Aorta (tissue), 5 donors: ENCODE results near the gene CYP4Z1. TPM values are rescaled to one million over a fixed set of nuclear protein-coding genes. Genes with fewer than 3 reads are reported as not detected.
"Not testable (repeated sequence)": the region's sequence is repeated elsewhere in the genome, so short reads cannot be mapped to it uniquely, and the experiment has no call there.

Experiments used
- ATAC-seq: fragments of 200-7000 bp; cut with Tn5 transposase; one replicate; pipeline ENCODE4 v1.9.1; 2022; ENCODE audit warnings: moderate library complexity; ENCODE audit not compliant: low FRiP score
- DNase-seq, 2 donors: peaks; one replicate each; pipeline ENCODE4 v3.0.0-alpha.2; 2020
- H3K27ac ChIP-seq, 2 donors: one replicate each; pipeline ENCODE4 v1.5.1; 2013; ENCODE audit warnings: low read length in 2 of 2, mild to moderate bottlenecking in 2 of 2, moderate library complexity in 2 of 2, control low read depth in 1 of 2, inconsistent platforms in 1 of 2, low read depth in 1 of 2
- H3K27me3 ChIP-seq, 2 donors: one replicate each; pipeline ENCODE4 v1.6.1; 2013; ENCODE audit warnings: control low read depth in 1 of 2, low read length in 1 of 2, mild to moderate bottlenecking in 1 of 2, moderate library complexity in 1 of 2; ENCODE audit not compliant: insufficient read depth in 2 of 2, control insufficient read depth in 1 of 2
- H3K36me3 ChIP-seq, 2 donors: one replicate each; pipeline ENCODE4 v1.6.1; 2013; ENCODE audit warnings: control low read depth in 1 of 2, low read length in 1 of 2, mild to moderate bottlenecking in 1 of 2; ENCODE audit not compliant: insufficient read depth in 2 of 2, control insufficient read depth in 1 of 2
- H3K4me1 ChIP-seq, 2 donors: one replicate each; pipeline ENCODE4 v1.6.1; 2013; ENCODE audit warnings: low read length in 2 of 2, control low read depth in 1 of 2, mild to moderate bottlenecking in 1 of 2, moderate library complexity in 1 of 2; ENCODE audit not compliant: insufficient read depth in 2 of 2, control insufficient read depth in 1 of 2
- H3K4me3 ChIP-seq, 2 donors: one replicate each; pipeline ENCODE4 v1.5.1; 2013; ENCODE audit warnings: low read length in 2 of 2, control low read depth in 1 of 2, mild to moderate bottlenecking in 1 of 2
- H3K9me3 ChIP-seq: one replicate; pipeline ENCODE4 v1.6.1; 2013; ENCODE audit warnings: mild to moderate bottlenecking, low read length; ENCODE audit not compliant: control insufficient read depth
- WGBS, 2 donors: extraction: QIAGEN DNeasy Blood & Tissue Kit; methylation state at CpG; one replicate each; pipeline ENCODE4 v1.1.7; 2013; 5-methylcytosine and 5-hydroxymethylcytosine counted together
- intact Hi-C, 2 donors: fragments of 100-400 bp; cut with DNase I; formaldehyde crosslinking; loops; one replicate each; pipeline versions ENCODE4 v1.14.2 to v1.15.0; 2022
- polyA plus RNA-seq, 2 donors: library from polyadenylated mRNA; stranded (reverse); fragments of 200-250 nt; gene quantifications; one replicate each; pipeline ENCODE4 v1.2.3, GENCODE V29; 2013
- total RNA-seq, 2 donors: library from RNA; stranded (reverse); fragmentation: NEBNext Ultra II Directional; extraction: Animal tissue kit (Norgen Biotek cat#: 25700); gene quantifications; one replicate each; pipeline ENCODE4 v1.2.1, GENCODE V29; 2021
- donor health status: healthy with polysubstance abuse.
- donor health status: Bipolar disorder and iron deficiency.
- donor health status: DM: no; HTN: no; CAD: no.
- donor health status: DM: no; HTN: no; CAD: no.
- donor health status: DM: yes; HTN: yes; CAD: no.

Gene CYP4Z1
- total and polyA plus RNA-seq, 4 donors, result 0.15 to 2.2 (median 1.0) TPM; not detected in 1

GRCh38 chr1:47109482-47109881 lies 42.5 kb downstream of the CYP4Z1 start:
- H3K36me3 ChIP-seq, intact Hi-C loops, H3K4me1 ChIP-seq, H3K4me3 ChIP-seq, ATAC-seq, H3K9me3 ChIP-seq, H3K27ac ChIP-seq, DNase-seq, H3K27me3 ChIP-seq: not testable (repeated sequence)

GRCh38 chr1:47113178-47113577 lies 46.1 kb downstream of the CYP4Z1 start:
- no peaks in the 10 kb centered on the region for H3K27me3 ChIP-seq
- H3K4me1 ChIP-seq, result no peaks in the 10 kb centered on the region
- H3K9me3 ChIP-seq, result no peaks in the 10 kb centered on the region
- no peak overlapping the region for H3K4me3 ChIP-seq
- 80 to 87% methylated on average over 4 of the region's 4 CpGs for WGBS, 2 donors
- H3K27ac ChIP-seq, result no peak overlapping the region
- DNase-seq (no peak), ATAC-seq (no peak)
- H3K36me3 ChIP-seq, result no peaks in the 10 kb centered on the region
- intact Hi-C loops, result no loop called here

GRCh38 chr1:47121039-47121438 lies 54.0 kb downstream of the CYP4Z1 start:
- 79 to 90% methylated on average over 1 of the region's 1 CpG for WGBS, 2 donors
- H3K9me3 ChIP-seq, ATAC-seq, H3K27ac ChIP-seq, H3K27me3 ChIP-seq, DNase-seq, H3K4me3 ChIP-seq, intact Hi-C loops, H3K36me3 ChIP-seq, H3K4me1 ChIP-seq: not testable (repeated sequence)

GRCh38 chr1:47124834-47125233 lies 57.8 kb downstream of the CYP4Z1 start:
- H3K4me1 ChIP-seq, H3K4me3 ChIP-seq, H3K36me3 ChIP-seq, H3K9me3 ChIP-seq, DNase-seq, H3K27ac ChIP-seq, ATAC-seq, intact Hi-C loops, H3K27me3 ChIP-seq: not testable (repeated sequence)

GRCh38 chr1:47126997-47127396 lies 60.0 kb downstream of the CYP4Z1 start:
- H3K9me3 ChIP-seq, H3K4me1 ChIP-seq, H3K4me3 ChIP-seq, intact Hi-C loops, H3K27ac ChIP-seq, ATAC-seq, H3K36me3 ChIP-seq, DNase-seq, H3K27me3 ChIP-seq: not testable (repeated sequence)
- 92 to 97% methylated on average over 2 of the region's 2 CpGs for WGBS, 2 donors

- H3K36me3 ChIP-seq, result no peaks in the 10 kb centered on the region
- ATAC-seq, result no peak
- H3K27me3 ChIP-seq, result no peaks in the 10 kb centered on the region
- intact Hi-C loops, result no loop called here
- H3K4me3 ChIP-seq, result no peak overlapping the region
- H3K9me3 ChIP-seq, result no peaks in the 10 kb centered on the region
- DNase-seq, result no peak
- no peaks in the 10 kb centered on the region for H3K4me1 ChIP-seq
- WGBS, 2 donors, result 88 to 92% methylated on average over 1 of the region's 1 CpG
- H3K27ac ChIP-seq, result no peak overlapping the region
Observed at GRCh38 chr1:47128221-47128620, 61.2 kb downstream of the CYP4Z1 start.

- DNase-seq, H3K27me3 ChIP-seq, H3K27ac ChIP-seq, H3K9me3 ChIP-seq, H3K4me3 ChIP-seq, H3K36me3 ChIP-seq, intact Hi-C loops, H3K4me1 ChIP-seq, ATAC-seq: not testable (repeated sequence)
- 26 to 33% methylated on average over 2 of the region's 2 CpGs for WGBS, 2 donors
Observed at GRCh38 chr1:47128854-47129253, 61.8 kb downstream of the CYP4Z1 start.

GRCh38 chr1:47129489-47130230 lies 62.6 kb downstream of the CYP4Z1 start:
- H3K9me3 ChIP-seq, H3K4me1 ChIP-seq, H3K36me3 ChIP-seq, DNase-seq, H3K27me3 ChIP-seq, intact Hi-C loops, ATAC-seq, H3K4me3 ChIP-seq, H3K27ac ChIP-seq: not testable (repeated sequence)
- WGBS, 2 donors, result 77 to 78% methylated on average over 8 of the region's 8 CpGs

- H3K9me3 ChIP-seq, H3K27me3 ChIP-seq, ATAC-seq, H3K4me1 ChIP-seq, H3K36me3 ChIP-seq, H3K27ac ChIP-seq, H3K4me3 ChIP-seq, DNase-seq, intact Hi-C loops: not testable (repeated sequence)
- WGBS, 2 donors, result 89 to 91% methylated on average over 3 of the region's 3 CpGs
Observed at GRCh38 chr1:47132665-47133064, 65.6 kb downstream of the CYP4Z1 start.
